Right lobe of liver (tissue), 6 donors: ENCODE measurements around the gene ZNF581. TPM values are rescaled to one million over a fixed set of nuclear protein-coding genes. Genes with fewer than 3 reads are reported as not detected.

Source experiments
- ATAC-seq, 4 donors: fragments of 200-7000 bp; cut with Tn5 transposase; one replicate each; pipeline ENCODE4 v1.9.1; 2020; ENCODE audit warnings: mild to moderate bottlenecking in 4 of 4, moderate library complexity in 4 of 4
- DNase-seq, 3 donors: peaks; one replicate each; pipeline ENCODE4 v3.0.0-alpha.2; 2020
- H3K27ac ChIP-seq, 3 donors: fragments of 200-600 bp; one replicate each; pipeline ENCODE4 v1.8.0; 2022
- H3K27me3 ChIP-seq, 2 donors: fragments of 200-600 bp; one replicate each; pipeline ENCODE4 v1.8.0; 2022
- H3K36me3 ChIP-seq, 4 donors: fragments of 200-600 bp; sonication (generic) in 1 of 4; one replicate each; pipeline versions ENCODE4 v1.5.1 to v1.8.0; 2017 to 2022; ENCODE audit warnings: control low read depth in 1 of 4
- H3K4me1 ChIP-seq, 4 donors: fragments of 200-600 bp; sonication (generic) in 1 of 4; one replicate each; pipeline versions ENCODE4 v1.5.1 to v1.8.0; 2017 to 2022; ENCODE audit warnings: control low read depth in 1 of 4
- H3K4me3 ChIP-seq, 3 donors: fragments of 200-600 bp; one replicate each; pipeline ENCODE4 v1.8.0; 2022
- H3K9me3 ChIP-seq, 4 donors: fragments of 200-600 bp; sonication (generic) in 1 of 4; one replicate each; pipeline versions ENCODE4 v1.5.1 to v1.8.0; 2017 to 2022; ENCODE audit warnings: control low read depth in 1 of 4
- POLR2A ChIP-seq: fragments of 450-650 bp; IDR thresholded peaks from one replicate; pipeline ENCODE4 v1.6.1; 2017; ENCODE audit warnings: antibody characterized with exemption, mild to moderate bottlenecking
- WGBS: methylation state at CpG from one replicate; pipeline ENCODE4 v1.1.6; 2018; ENCODE audit warnings: low coverage, low lambda C conversion rate; ENCODE audit not compliant: insufficient coverage; ENCODE audit errors: missing lambda C conversion rate; 5-methylcytosine and 5-hydroxymethylcytosine counted together
- intact Hi-C, 2 donors: fragments of 100-400 bp; cut with DNase I; formaldehyde crosslinking; loops; one replicate each; pipeline versions ENCODE4 v1.11.2 to v1.14.1; 2022
- total RNA-seq, 6 experiments: library from RNA; depleted of rRNA in 2 of 6; stranded (reverse); fragments of >200 nt in 2 of 6; fragmentation: NEBNext Ultra II Directional in 3 of 6; extraction: Animal tissue kit (Norgen Biotek cat#: 25700) in 3 of 6; gene quantifications; one replicate each; pipeline versions ENCODE4 v1.1.0 to v1.2.4, GENCODE V29; 2016 to 2023
- TF ChIP-seq, protein P1 (sequence below), 4 donors: fragments of 200-600 bp in 3 of 4; fragments of 450-650 bp in 1 of 4; IDR thresholded peaks; one replicate each; pipeline versions ENCODE4 v1.5.1 to v1.8.0; 2016 to 2022; ENCODE audit warnings: antibody characterized with exemption in 4 of 4, mild to moderate bottlenecking in 2 of 4
- donor health status: DM: no; HTN: yes; CAD: no.
- donor health status: DM: no; HTN: no; CAD: no.
- donor health status: DM: no; HTN: no; CAD: no.
- donor health status: DM: no; HTN: yes; CAD: no.
- donor health status: DM: no; HTN: yes; CAD: no.

ZNF581 gene
- total RNA-seq, 6 experiments from 2014 or later: 2.7 to 7.3 (median 5.1) TPM

DNA sequence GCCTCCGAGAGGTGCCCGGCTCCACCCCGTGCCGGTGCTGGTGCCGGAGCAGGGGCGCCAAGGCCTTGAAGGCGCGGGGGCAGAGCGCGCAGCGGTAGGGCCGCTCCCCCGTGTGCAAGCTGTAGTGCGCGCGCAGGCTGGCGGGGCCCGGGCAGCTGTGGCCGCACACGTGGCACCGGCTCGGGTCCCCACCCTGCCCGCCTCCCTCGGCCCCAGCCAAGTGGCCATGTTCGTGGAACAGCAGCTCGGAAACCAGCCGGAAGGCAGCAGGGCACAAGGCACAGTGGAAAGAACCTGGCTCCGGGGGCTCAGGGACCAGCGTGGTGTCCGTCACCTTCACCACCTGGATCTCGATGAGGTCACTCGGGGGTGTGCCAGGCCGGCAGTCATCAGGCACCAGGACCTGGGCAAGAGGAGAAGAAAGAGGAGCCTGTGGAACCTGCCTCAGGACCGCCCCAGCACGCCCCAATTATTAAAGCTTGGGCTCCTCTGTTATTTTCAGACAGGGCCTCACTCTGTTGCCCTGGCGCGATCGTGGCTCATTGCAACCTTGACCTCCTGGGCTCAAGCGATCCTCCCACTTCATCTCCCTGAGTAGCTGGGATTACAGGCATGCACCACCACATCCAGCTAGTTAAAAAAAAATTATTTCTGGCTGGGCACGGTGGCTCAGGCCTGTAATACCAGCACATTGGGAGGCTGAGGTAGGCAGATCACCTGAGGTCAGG is 21.0 kb upstream of the ZNF581 start:
- Histone ChIP-seq H3K27me3 (no peaks in the 10 kb centered on the region), H3K4me1 (peaks cover 0 to 11% (median 0%) of the 10 kb centered on the region in 4 donors), H3K9me3 (no peaks in the 10 kb centered on the region), H3K4me3 (no peak overlapping the region), H3K36me3 (no peaks in the 10 kb centered on the region), H3K27ac (no peak overlapping the region)
- 56% methylated on average over 5 of the region's 40 CpGs for WGBS
- TF ChIP-seq, protein P1, sequence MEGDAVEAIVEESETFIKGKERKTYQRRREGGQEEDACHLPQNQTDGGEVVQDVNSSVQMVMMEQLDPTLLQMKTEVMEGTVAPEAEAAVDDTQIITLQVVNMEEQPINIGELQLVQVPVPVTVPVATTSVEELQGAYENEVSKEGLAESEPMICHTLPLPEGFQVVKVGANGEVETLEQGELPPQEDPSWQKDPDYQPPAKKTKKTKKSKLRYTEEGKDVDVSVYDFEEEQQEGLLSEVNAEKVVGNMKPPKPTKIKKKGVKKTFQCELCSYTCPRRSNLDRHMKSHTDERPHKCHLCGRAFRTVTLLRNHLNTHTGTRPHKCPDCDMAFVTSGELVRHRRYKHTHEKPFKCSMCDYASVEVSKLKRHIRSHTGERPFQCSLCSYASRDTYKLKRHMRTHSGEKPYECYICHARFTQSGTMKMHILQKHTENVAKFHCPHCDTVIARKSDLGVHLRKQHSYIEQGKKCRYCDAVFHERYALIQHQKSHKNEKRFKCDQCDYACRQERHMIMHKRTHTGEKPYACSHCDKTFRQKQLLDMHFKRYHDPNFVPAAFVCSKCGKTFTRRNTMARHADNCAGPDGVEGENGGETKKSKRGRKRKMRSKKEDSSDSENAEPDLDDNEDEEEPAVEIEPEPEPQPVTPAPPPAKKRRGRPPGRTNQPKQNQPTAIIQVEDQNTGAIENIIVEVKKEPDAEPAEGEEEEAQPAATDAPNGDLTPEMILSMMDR (IDR thresholded peaks at IDR 0.05): no peak
- TF ChIP-seq POLR2A: no peak
- DNase-seq (peak in 1 of 3 donors; percentile 57), ATAC-seq (no peak)
- intact Hi-C loops: no loop called here

GRCh38 chr19:55623130-55623529 is 20.3 kb upstream of the ZNF581 start:
- TF ChIP-seq POLR2A: no peak
- Histone ChIP-seq H3K4me1 (peaks cover 0 to 11% (median 0%) of the 10 kb centered on the region in 4 donors), H3K4me3 (no peak overlapping the region), H3K9me3 (no peaks in the 10 kb centered on the region), H3K36me3 (no peaks in the 10 kb centered on the region), H3K27ac (no peak overlapping the region), H3K27me3 (no peaks in the 10 kb centered on the region)
- intact Hi-C loops: no loop called here
- DNase-seq (no peak), ATAC-seq (no peak)
- 99% methylated on average over 7 of the region's 7 CpGs for WGBS

- DNase-seq (no peak), ATAC-seq (no peak)
- Histone ChIP-seq H3K36me3 (no peaks in the 10 kb centered on the region), H3K4me3 (no peak overlapping the region), H3K4me1 (peaks cover 0 to 11% (median 0%) of the 10 kb centered on the region in 4 donors), H3K9me3 (no peaks in the 10 kb centered on the region), H3K27me3 (no peaks in the 10 kb centered on the region), H3K27ac (no peak overlapping the region)
- intact Hi-C loops: no loop called here
- 68% methylated on average over 7 of the region's 7 CpGs for WGBS
- TF ChIP-seq POLR2A: no peak
- TF ChIP-seq, protein P1 (IDR thresholded peaks at IDR 0.05): no peak
Observed at GRCh38 chr19:55623561-55623960, 19.9 kb upstream of the ZNF581 start.

- H3K36me3 ChIP-seq: no peaks in the 10 kb centered on the region
- ATAC-seq: peak; percentile 91 to 96 (median 95)
- H3K27me3 ChIP-seq: no peaks in the 10 kb centered on the region
- H3K27ac ChIP-seq: peak within 1 kb of the TSS; percentile 86 to 93 (median 87)
- H3K9me3 ChIP-seq: no peaks in the 10 kb centered on the region
- intact Hi-C loops: no loop called here
- H3K4me1 ChIP-seq: peaks cover 0 to 11% (median 0%) of the 10 kb centered on the region in 4 donors
- DNase-seq: peak; percentile 93 to 95 (median 94)
- peak within 1 kb of the TSS; percentile 30 to 58 (median 50) for H3K4me3 ChIP-seq
- TF ChIP-seq, protein P1 (IDR thresholded peaks at IDR 0.05): no peak
- peak; percentile 47 for TF ChIP-seq POLR2A
- WGBS: under 1% methylated on average over 39 of the region's 56 CpGs
Observed at GRCh38 chr19:55624109-55625003, 19.1 kb upstream of the ZNF581 start, which contains the start of gene ZNF784. TSS of gene ZNF784 (minus strand) at chr19:55624566. CDS start at chr19:55624561, 5 bp downstream.
